Naive thymus-derived CD4-positive, alpha-beta T cell (primary cell): ENCODE measurements around the gene CXXC1. TPM values are rescaled to one million over a fixed set of nuclear protein-coding genes. Genes with fewer than 3 reads are reported as not detected.

Experiments
- ATAC-seq: fragments of 150-1000 bp; cut with Tn5 transposase; 2 replicates; pipeline ENCODE4 v1.10.0; 2021; ENCODE audit warnings: mild to moderate bottlenecking, moderate library complexity
- CTCF ChIA-PET: fragments of 350-600 bp; sonication (Branson Sonifier 250); formaldehyde crosslinking; loops from one replicate; lab custom pipeline; 2021; ENCODE audit warnings: antibody characterized with exemption; lab: Charles Lee
- POLR2A ChIA-PET: fragments of 350-600 bp; sonication (Branson Sonifier 250); formaldehyde crosslinking; loops from one replicate; lab custom pipeline; 2021; ENCODE audit warnings: antibody characterized with exemption, inconsistent platforms; lab: Charles Lee
- DNase-seq, 9 donors: peaks; one replicate each; pipeline versions ENCODE4 v3.0.0 to v3.0.0-alpha.2; 2020 to 2022; ENCODE audit warnings: mixed read lengths in 1 of 9
- H3K27ac ChIP-seq: one replicate; pipeline ENCODE4 v1.7.0; 2013; ENCODE audit warnings: mild to moderate bottlenecking, low read depth, low read length, moderate library complexity
- H3K27me3 ChIP-seq, 2 donors: one replicate each; pipeline ENCODE4 v1.7.0; 2013; ENCODE audit warnings: low read length in 2 of 2, mild to moderate bottlenecking in 2 of 2, moderate library complexity in 2 of 2; ENCODE audit not compliant: control insufficient read depth in 2 of 2, insufficient read depth in 2 of 2
- H3K36me3 ChIP-seq, 3 experiments: 1 replicate in 2 of 3; 2 replicates in 1 of 3; pipeline ENCODE4 v1.7.0; 2013; ENCODE audit warnings: low read length in 3 of 3, mild to moderate bottlenecking in 3 of 3, moderate library complexity in 1 of 3; ENCODE audit not compliant: insufficient read depth in 3 of 3, control insufficient read depth in 2 of 3
- H3K4me1 ChIP-seq, 2 donors: one replicate each; pipeline ENCODE4 v1.7.0; 2013; ENCODE audit warnings: low read length in 2 of 2, mild to moderate bottlenecking in 2 of 2, moderate library complexity in 1 of 2; ENCODE audit not compliant: control insufficient read depth in 2 of 2, insufficient read depth in 2 of 2
- H3K4me3 ChIP-seq: 2 replicates; pipeline ENCODE4 v1.7.0; 2013; ENCODE audit warnings: mild to moderate bottlenecking, low read length
- H3K9me3 ChIP-seq, 3 experiments: 1 replicate in 2 of 3; 2 replicates in 1 of 3; pipeline ENCODE4 v1.7.0; 2013; ENCODE audit warnings: low read length in 3 of 3; ENCODE audit not compliant: control insufficient read depth in 2 of 3
- H3K27ac Mint-ChIP-seq, 9 donors: one replicate each; pipeline ENCODE4 v1.8.0; 2020 to 2022; ENCODE audit warnings: mixed read lengths in 9 of 9, mild to moderate bottlenecking in 8 of 9, moderate library complexity in 5 of 9, inconsistent platforms in 2 of 9
- H3K27me3 Mint-ChIP-seq, 5 donors: one replicate each; pipeline ENCODE4 v1.8.0; 2021 to 2022; ENCODE audit warnings: mixed read lengths in 5 of 5, mild to moderate bottlenecking in 1 of 5
- H3K36me3 Mint-ChIP-seq, 5 donors: one replicate each; pipeline ENCODE4 v1.8.0; 2020 to 2022; ENCODE audit warnings: mixed read lengths in 5 of 5, mild to moderate bottlenecking in 3 of 5, inconsistent platforms in 1 of 5
- H3K4me1 Mint-ChIP-seq, 7 donors: one replicate each; pipeline ENCODE4 v1.8.0; 2020 to 2022; ENCODE audit warnings: mixed read lengths in 7 of 7, mild to moderate bottlenecking in 3 of 7, inconsistent platforms in 1 of 7
- H3K4me3 Mint-ChIP-seq, 10 donors: one replicate each; pipeline ENCODE4 v1.8.0; 2020 to 2022; ENCODE audit warnings: mild to moderate bottlenecking in 10 of 10, mixed read lengths in 10 of 10, moderate library complexity in 6 of 10, inconsistent platforms in 2 of 10
- H3K9me3 Mint-ChIP-seq, 11 donors: one replicate each; pipeline ENCODE4 v1.8.0; 2020 to 2022; ENCODE audit warnings: mixed read lengths in 11 of 11, mild to moderate bottlenecking in 4 of 11, inconsistent platforms in 1 of 11, moderate library complexity in 1 of 11
- intact Hi-C, 2 donors: fragments of 100-400 bp; cut with micrococcal nuclease; formaldehyde crosslinking; loops; one replicate each; pipeline ENCODE4 v1.15.1; 2023
- polyA plus RNA-seq, 2 donors: library from polyadenylated mRNA; unstranded; fragments of 300-500 nt; fragmentation: Illumina TruSeq; gene quantifications; one replicate each; pipeline ENCODE4 v1.2.3, GENCODE V29; 2021
- total RNA-seq, 6 experiments: library from RNA in 5 of 6; stranded (reverse) in 5 of 6; gene quantifications; 1 replicate in 5 of 6; 2 replicates in 1 of 6; pipeline ENCODE4 v1.2.3 and lab custom pipeline; 2021 to 2026

Gene CXXC1
- total RNA-seq = 100 to 1,000 TPM; 141 to 197 (median 155) TPM
- polyA plus RNA-seq = 100 to 1,000 TPM in 1 of 2 donors, 10 to 100 TPM in 1; 78.3 to 111 TPM
- 94.4 reads per million, percentile 83 among the genes with 10 or more reads in this experiment for total RNA-seq (lab: John Stamatoyannopoulos, UW)

- H3K4me1 Mint-ChIP-seq = peaks cover 6 to 39% (median 28%) of the 10 kb centered on the region in 7 donors
- POLR2A ChIA-PET = interaction anchor here (0.6 to 2.3 kb wide), 2 partner anchors 10 to 12 kb away, joined by 3 to 17 read pairs; no protein-coding TSS in a partner anchor
- peak within 1 kb of the TSS; percentile 94 to 100 (median 99) for H3K27ac Mint-ChIP-seq
- Histone ChIP-seq H3K27me3 (no peaks in the 10 kb centered on the region), H3K9me3 (no peaks in the 10 kb centered on the region), H3K4me1 (peaks cover 0 to 7% of the 10 kb centered on the region in 2 donors), H3K27ac (peak within 1 kb of the TSS; percentile 97), H3K4me3 (peak within 1 kb of the TSS; percentile 98), H3K36me3 (peaks cover 0 to 44% (median 5%) of the 10 kb centered on the region in 3 experiments)
- ATAC-seq (peak; percentile 92), DNase-seq (peak; percentile 89 to 98 (median 97))
- H3K36me3 Mint-ChIP-seq = peaks cover 4 to 36% (median 19%) of the 10 kb centered on the region in 5 donors
- H3K4me3 Mint-ChIP-seq = peak within 1 kb of the TSS; percentile 91 to 100 (median 98)
- H3K9me3 Mint-ChIP-seq = peaks cover 0 to 3% (median 0%) of the 10 kb centered on the region in 11 donors
- H3K27me3 Mint-ChIP-seq = peaks cover 0 to 2% (median 0%) of the 10 kb centered on the region in 5 donors
- intact Hi-C loops = loop anchor here (1.0 to 10.0 kb wide), 20 partner anchors 7 to 1443 kb away; partner anchors contain the start of genes CFAP53 (in 2 of the 2), MEX3C (in 2 of the 2), RPL17 (in 2 of the 2) and ACAA2 (in 1 of the 2)
- CTCF ChIA-PET = no interaction called here
These were observed at the start of gene CXXC1 for GRCh38 chr18:50287441-50288347. Gene CXXC1, minus strand, starts transcription at chr18:50287692. Its CDS starts 103 bp downstream, at chr18:50287589.

- H3K4me1 ChIP-seq = no peaks in the 10 kb centered on the region
- Mint-ChIP-seq H3K27ac (no peak overlapping the region), H3K36me3 (no peaks in the 10 kb centered on the region), H3K4me3 (no peak overlapping the region), H3K9me3 (peaks cover 0 to 12% (median 2%) of the 10 kb centered on the region in 11 donors), H3K27me3 (peaks cover 0 to 14% (median 6%) of the 10 kb centered on the region in 5 donors), H3K4me1 (peaks cover 0 to 2% (median 0%) of the 10 kb centered on the region in 7 donors)
- ATAC-seq = peak; percentile 26
- H3K9me3 ChIP-seq = no peaks in the 10 kb centered on the region
- no peaks in the 10 kb centered on the region for H3K36me3 ChIP-seq
- H3K4me3 ChIP-seq = no peak overlapping the region
- H3K27ac ChIP-seq = no peak overlapping the region
- intact Hi-C loops = no loop called here
- CTCF ChIA-PET = no interaction called here
- no peaks in the 10 kb centered on the region for H3K27me3 ChIP-seq
- POLR2A ChIA-PET = no interaction called here
- no peak for DNase-seq
These were observed 47.2 kb upstream of the CXXC1 start for GRCh38 chr18:50334546-50335152.

GRCh38 chr18:50331691-50332090 lies 44.2 kb upstream of the CXXC1 start:
- Mint-ChIP-seq H3K9me3 (peaks cover 0 to 12% (median 2%) of the 10 kb centered on the region in 11 donors), H3K4me3 (no peak overlapping the region), H3K36me3 (peaks cover 0 to 1% (median 0%) of the 10 kb centered on the region in 5 donors), H3K4me1 (no peaks in the 10 kb centered on the region), H3K27me3 (peaks cover 9 to 26% (median 12%) of the 10 kb centered on the region in 5 donors), H3K27ac (no peak overlapping the region)
- ATAC-seq (no peak), DNase-seq (no peak)
- Histone ChIP-seq H3K36me3 (no peaks in the 10 kb centered on the region), H3K27me3 (peaks cover 0 to 4% of the 10 kb centered on the region in 2 donors), H3K9me3 (no peaks in the 10 kb centered on the region), H3K4me1 (no peaks in the 10 kb centered on the region), H3K4me3 (no peak overlapping the region), H3K27ac (no peak overlapping the region)
- ChIA-PET POLR2A (no interaction called here), CTCF (no interaction called here)
- intact Hi-C loops = no loop called here

- no peak overlapping the region for H3K4me3 Mint-ChIP-seq
- no peak overlapping the region for H3K27ac Mint-ChIP-seq
- peaks cover 0 to 3% (median 0%) of the 10 kb centered on the region in 5 donors for H3K36me3 Mint-ChIP-seq
- DNase-seq (no peak), ATAC-seq (no peak)
- Histone ChIP-seq H3K4me1 (no peaks in the 10 kb centered on the region), H3K27me3 (peaks cover 0 to 4% of the 10 kb centered on the region in 2 donors), H3K9me3 (no peaks in the 10 kb centered on the region), H3K4me3 (no peak overlapping the region), H3K36me3 (no peaks in the 10 kb centered on the region), H3K27ac (no peak overlapping the region)
- no peaks in the 10 kb centered on the region for H3K4me1 Mint-ChIP-seq
- intact Hi-C loops = no loop called here
- CTCF ChIA-PET = no interaction called here
- peaks cover 12 to 31% (median 18%) of the 10 kb centered on the region in 5 donors for H3K27me3 Mint-ChIP-seq
- POLR2A ChIA-PET = no interaction called here
- peaks cover 0 to 12% (median 3%) of the 10 kb centered on the region in 11 donors for H3K9me3 Mint-ChIP-seq
These were observed 42.7 kb upstream of the CXXC1 start for GRCh38 chr18:50330176-50330575.

DNA sequence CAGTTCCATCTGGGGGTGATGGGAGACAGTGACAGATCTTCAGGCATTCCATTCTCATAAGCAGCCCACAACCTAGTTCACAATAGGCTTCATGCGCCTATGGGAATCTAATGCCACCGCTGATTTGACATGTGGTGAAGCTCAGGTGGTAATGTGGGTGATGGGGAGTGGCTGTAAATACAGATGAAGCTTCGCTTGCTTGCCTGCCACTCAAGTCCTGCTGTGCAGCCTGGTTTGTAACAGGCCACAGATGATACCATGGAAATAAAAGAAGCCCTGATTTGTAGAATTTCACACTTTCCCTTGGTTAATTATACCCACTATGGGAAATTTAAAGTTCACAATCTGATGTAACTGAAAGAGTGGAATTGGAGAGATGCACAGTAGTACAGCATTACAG lies 40.5 kb upstream of the CXXC1 start:
- Histone ChIP-seq H3K4me1 (no peaks in the 10 kb centered on the region), H3K36me3 (no peaks in the 10 kb centered on the region), H3K4me3 (no peak overlapping the region), H3K9me3 (no peaks in the 10 kb centered on the region), H3K27me3 (peaks cover 0 to 4% of the 10 kb centered on the region in 2 donors), H3K27ac (no peak overlapping the region)
- DNase-seq (no peak), ATAC-seq (no peak)
- H3K36me3 Mint-ChIP-seq = peaks cover 0 to 5% (median 0%) of the 10 kb centered on the region in 5 donors
- H3K27me3 Mint-ChIP-seq = peaks cover 12 to 33% (median 18%) of the 10 kb centered on the region in 5 donors
- no peak overlapping the region for H3K4me3 Mint-ChIP-seq
- H3K27ac Mint-ChIP-seq = no peak overlapping the region
- intact Hi-C loops = no loop called here
- H3K9me3 Mint-ChIP-seq = peaks cover 0 to 12% (median 3%) of the 10 kb centered on the region in 11 donors
- CTCF ChIA-PET = no interaction called here
- H3K4me1 Mint-ChIP-seq = no peaks in the 10 kb centered on the region
- POLR2A ChIA-PET = no interaction called here

DNA sequence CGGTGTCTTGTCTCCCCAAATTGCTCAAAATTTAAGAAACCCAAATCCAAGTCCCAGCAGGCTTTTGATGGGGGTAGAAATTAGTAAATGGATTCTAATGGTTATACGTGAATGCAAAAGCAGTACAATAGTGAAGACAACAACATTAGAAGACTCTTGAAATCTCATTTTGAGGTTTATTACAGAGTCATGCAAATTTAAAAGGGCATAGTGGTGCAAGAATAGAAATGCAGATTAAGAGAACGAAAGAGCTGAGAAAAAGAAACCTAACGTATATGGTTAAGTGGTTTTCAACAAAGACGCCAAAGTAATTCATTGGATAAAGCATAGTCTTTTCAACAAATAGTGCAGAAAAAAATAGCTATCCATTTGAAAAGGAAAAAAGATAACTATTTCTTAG lies 33.2 kb upstream of the CXXC1 start:
- POLR2A ChIA-PET = interaction anchor here (1.2 kb wide), 1 partner anchor 833 kb away, joined by 3 read pairs; the partner anchor contains the start of gene C18orf32
- Histone ChIP-seq H3K27ac (no peak overlapping the region), H3K4me3 (no peak overlapping the region), H3K9me3 (no peaks in the 10 kb centered on the region), H3K4me1 (no peaks in the 10 kb centered on the region), H3K27me3 (no peaks in the 10 kb centered on the region), H3K36me3 (no peaks in the 10 kb centered on the region)
- intact Hi-C loops = loop anchor here in 1 of 2 donors (1.0 kb wide), 2 partner anchors 13 to 33 kb away; partner anchors contain the start of gene CXXC1
- peaks cover 0 to 5% (median 0%) of the 10 kb centered on the region in 5 donors for H3K36me3 Mint-ChIP-seq
- ATAC-seq = no peak
- H3K9me3 Mint-ChIP-seq = peaks cover 0 to 3% (median 0%) of the 10 kb centered on the region in 11 donors
- CTCF ChIA-PET = no interaction called here
- H3K4me1 Mint-ChIP-seq = peaks cover 2 to 27% (median 9%) of the 10 kb centered on the region in 7 donors
- peak in 2 of 9 donors; percentile 6 to 16 for DNase-seq
- peaks cover 0 to 27% (median 6%) of the 10 kb centered on the region in 5 donors for H3K27me3 Mint-ChIP-seq
- peak overlapping the region in 8 of 10 donors; percentile 23 to 65 (median 56) for H3K4me3 Mint-ChIP-seq
- H3K27ac Mint-ChIP-seq = peak overlapping the region in 4 of 9 donors; percentile 32 to 68 (median 64)
